GM18870 (cell line): ENCODE results near the gene CD4.

Source experiments
- ATAC-seq: cut with Tn5 transposase; IDR thresholded peaks from one replicate; pipeline ENCODE4 v1.9.1; 2021; ENCODE audit warnings: moderate library complexity; ENCODE audit not compliant: unreplicated experiment

Gene CD4

DNA sequence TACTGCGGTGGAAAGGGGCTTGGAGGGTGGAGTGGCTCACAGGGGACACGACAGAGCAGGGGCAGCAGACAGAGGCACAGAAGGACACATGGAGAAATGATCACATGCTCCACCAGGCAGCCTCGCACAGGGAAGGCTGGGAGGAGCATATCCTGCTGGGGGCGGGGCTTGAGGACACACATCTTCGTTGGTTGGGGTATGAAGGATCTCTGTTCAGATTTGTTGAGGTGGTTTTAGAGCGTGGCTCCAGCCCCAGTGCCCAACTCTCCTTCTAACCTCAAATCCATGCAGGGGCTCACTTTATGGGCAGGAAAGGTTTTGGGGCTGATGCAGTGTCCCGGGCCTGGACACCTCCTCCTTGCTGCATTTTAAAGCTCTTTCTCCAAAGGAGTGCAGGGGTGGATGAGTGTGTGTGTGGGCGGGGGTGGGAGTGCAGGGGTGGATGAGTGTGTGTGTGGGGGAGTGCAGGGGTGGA lies 38.1 kb downstream of the CD4 start:
- no peak for ATAC-seq

DNA sequence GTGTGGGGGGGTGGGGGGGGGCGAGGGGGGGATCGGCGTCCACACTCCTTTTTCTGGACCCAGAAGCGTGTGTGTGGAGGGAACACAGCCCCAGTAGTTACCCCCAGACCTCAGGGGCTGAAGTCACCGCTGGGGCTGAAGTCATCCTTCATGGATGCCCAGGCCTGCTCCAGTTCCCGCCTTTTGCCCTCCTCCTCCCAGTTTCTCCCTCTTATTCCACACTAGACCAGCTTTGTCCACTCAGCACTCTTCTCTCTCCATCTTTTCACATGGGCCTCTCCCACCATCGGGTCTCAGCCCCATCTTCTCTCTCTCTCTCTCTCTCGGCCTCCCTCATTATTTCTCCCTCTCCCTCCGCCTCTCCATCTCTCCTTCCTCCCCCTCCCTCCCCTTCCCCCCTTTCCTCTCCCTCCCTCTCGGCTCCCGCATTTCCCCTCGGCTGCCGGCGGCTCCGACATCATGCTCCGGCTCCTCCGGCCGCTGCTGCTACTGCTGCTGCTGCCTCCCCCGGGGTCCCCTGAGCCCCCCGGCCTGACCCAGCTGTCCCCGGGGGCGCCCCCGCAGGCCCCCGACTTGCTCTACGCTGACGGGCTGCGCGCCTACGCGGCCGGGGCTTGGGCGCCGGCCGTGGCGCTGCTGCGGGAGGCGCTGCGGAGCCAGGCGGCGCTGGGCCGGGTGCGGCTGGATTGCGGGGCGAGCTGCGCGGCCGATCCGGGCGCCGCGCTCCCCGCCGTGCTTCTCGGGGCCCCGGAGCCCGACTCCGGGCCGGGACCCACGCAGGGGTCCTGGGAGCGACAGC lies 38.9 kb downstream of the CD4 start, which contains the start of gene P3H3:
Gene P3H3 (plus strand): TSS at position 426 of the 799 bp plus-strand sequence. CDS start 34 bp downstream, at position 460.
- no peak for ATAC-seq

DNA sequence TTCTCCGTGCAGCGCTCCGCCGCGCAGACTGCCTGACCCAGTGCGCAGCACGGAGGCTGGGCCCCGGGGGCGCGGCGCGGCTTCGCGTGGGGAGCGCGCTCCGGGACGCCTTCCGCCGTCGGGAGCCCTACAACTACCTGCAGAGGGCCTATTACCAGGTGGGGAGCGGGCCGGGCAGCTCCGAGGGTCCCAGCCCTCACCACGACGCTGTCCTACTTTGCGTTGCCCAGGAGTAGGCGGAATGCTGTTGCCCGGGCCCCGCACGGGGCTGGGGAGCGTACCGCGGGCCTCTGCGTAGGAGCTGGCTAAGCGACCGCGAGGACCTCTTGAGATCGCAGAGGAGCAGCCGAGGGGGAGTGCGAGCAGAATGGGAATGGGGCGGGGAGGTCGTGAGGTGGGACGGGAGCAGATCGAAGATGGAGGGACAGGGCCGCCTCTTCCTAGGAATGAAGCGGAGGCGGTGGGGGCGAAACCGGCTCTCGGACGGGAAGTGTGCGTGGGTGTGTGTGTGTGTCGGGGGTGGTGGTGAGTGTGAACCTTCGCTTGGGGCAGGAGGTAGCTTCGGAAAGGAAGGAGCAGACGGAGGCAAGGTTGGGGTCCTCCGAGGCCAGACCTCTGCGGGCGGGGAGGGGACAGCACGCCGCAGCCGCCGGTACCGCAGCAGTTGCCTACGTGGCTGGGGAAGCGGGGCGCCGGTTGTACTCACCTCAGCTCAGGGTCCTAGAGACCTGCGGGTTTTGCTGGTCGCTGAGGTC lies 39.6 kb downstream of the CD4 start:
- ATAC-seq = no peak

DNA sequence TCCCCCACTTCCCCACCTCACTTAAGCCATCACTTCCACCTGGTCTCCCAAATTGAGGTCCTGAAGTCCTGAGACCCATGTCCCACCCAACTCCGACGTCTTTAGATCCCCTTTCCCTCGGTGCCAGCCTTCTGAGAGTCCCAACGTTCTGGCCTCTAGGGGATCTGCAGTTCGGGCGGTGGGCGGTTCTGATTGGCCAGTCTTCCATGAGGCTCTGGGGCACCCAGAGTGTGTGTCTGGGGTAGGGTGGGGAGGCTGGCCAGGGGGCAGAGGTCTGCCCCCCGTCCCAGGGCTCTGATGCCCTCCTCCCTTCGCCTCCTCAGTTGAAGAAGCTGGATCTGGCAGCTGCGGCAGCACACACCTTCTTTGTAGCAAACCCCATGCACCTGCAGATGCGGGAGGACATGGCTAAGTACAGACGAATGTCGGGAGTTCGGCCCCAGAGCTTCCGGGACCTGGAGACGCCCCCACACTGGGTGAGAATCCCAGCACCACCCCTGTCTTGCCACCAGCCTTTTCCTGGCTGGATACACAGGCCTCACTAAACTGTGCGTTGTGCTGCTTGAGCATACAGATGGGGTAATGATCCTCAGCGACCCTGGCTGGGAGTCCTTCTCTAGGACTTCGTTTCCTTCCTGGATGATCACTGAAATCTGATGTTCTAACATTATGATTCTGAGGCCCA lies 40.4 kb downstream of the CD4 start:
- ATAC-seq = no peak

DNA sequence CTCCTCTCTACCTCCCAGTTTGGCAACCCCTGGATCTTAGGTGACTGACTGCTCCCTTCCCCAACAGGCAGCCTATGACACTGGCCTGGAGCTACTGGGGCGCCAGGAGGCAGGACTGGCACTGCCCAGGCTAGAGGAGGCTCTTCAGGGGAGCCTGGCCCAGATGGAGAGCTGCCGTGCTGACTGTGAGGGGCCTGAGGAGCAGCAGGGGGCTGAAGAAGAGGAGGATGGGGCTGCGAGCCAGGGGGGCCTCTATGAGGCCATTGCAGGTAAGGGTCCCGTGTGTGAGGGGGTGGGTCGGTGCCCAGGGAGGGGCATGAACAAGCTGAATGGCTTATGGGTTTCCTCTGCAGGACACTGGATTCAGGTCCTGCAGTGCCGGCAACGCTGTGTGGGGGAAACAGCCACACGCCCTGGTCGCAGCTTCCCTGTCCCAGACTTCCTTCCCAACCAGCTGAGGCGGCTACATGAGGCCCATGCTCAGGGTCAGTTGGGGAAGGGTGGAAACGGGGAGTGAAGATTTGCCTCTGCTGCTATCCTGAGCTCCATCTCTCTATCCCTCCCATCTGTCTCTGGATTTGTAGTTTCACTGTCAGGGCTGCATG lies 41.1 kb downstream of the CD4 start:
- ATAC-seq = no peak

DNA sequence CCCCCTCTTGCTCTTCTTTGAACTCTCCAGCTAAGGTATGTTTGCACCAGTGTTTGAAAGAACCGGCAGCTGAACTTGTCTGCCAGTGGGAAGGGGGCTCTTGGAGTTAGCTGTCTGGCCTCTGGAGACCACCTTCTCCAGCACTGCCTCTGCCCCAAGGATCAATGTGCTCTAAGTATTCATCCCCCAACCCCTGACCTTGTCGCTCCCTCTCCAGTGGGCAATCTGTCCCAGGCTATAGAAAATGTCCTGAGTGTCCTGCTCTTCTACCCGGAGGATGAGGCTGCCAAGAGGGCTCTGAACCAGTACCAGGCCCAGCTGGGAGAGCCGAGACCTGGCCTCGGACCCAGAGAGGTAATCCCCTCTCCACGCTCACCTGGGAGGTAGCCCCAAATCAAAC lies 41.7 kb downstream of the CD4 start:
- ATAC-seq = no peak

DNA sequence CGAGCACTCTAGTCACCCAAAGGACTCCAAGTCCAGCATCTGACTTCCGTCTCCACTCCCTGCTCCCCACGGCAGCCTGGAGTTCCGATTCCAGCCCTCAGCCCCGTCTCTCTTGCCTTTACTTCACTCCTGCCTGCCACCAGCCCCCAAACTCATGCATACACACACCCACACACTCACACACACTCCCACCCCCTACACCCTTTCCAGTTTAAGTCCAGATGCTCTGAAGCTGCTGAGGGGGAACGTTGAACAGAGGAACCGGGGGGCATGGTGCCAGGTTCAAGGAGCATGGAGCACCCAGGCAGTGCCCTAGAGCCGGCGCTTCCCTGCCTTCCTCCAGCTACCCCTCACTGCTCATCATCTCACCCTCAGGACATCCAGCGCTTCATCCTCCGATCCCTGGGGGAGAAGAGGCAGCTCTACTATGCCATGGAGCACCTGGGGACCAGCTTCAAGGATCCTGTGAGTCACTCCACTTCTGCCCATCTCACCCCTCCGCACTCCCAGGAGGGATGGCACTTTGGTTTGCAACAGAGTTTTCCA lies 42.2 kb downstream of the CD4 start:
- no peak for ATAC-seq

DNA sequence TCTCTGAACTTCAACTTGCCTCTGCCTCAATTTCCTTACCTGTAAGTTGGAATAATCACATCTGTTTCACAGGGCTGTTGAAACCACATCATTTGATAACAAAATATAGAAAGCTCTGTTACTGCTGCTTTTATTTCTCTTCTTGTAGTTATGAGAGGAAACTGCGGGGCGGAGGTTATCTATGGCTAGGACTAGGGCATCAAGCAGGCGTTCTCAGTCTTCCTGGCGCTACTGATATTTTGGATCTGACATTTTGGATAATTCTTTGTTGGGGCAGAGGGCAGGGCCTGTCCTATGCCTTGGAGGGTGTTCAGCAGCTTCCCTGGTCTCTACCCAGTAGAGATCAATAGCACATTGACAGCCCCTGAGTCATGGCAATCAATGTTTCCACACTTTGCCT lies 42.8 kb downstream of the CD4 start:
- no peak for ATAC-seq

DNA sequence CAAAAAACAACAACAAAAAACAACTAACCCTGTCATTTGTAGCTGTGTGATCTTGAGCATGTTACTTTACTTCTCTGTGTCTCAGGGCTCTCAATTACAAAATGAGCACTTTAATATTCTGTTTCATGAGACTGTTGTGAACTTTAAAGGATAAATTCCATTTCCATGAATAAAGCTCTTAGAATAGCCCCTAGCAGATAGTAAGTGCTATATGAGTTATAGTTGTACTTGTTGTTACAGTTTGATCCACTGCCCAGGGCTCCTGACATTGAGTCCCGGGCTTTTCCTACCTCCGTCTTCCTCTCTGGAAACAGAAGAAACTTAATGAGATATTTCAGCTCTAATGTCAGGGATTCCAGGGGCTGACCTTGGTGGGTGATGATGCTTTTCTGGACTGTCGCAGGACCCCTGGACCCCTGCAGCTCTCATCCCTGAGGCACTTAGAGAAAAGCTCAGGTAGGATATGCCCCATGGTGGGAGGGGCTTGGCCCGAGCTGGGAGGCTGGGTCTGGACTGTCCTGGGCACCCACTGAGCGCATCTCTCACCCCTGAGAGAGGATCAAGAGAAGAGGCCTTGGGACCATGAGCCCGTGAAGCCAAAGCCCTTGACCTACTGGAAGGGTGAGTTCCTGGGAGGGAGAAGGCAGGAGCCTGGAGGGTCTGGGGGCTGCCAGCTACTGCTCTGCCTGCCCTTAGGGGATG lies 44.0 kb downstream of the CD4 start:
- no peak for ATAC-seq

DNA sequence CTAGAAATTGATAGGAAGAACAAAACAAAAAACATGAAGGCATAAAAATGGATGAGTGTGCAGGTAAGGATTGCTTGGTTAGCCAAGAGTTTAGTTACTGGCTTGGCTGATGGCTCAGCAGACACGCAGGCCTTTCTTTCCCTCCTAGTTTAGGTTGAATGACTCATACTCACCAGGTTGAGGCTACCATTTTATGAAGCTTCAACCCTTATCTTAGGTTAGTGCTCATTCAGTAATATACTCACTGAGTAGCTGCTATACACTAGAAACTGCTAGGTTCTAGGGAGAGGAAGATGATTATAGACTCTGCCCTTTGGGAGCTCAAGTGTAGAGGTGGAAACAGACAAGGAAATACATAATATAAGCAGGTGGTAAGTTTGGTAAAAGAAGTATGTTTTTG lies 44.9 kb downstream of the CD4 start:
- ATAC-seq = no peak

DNA sequence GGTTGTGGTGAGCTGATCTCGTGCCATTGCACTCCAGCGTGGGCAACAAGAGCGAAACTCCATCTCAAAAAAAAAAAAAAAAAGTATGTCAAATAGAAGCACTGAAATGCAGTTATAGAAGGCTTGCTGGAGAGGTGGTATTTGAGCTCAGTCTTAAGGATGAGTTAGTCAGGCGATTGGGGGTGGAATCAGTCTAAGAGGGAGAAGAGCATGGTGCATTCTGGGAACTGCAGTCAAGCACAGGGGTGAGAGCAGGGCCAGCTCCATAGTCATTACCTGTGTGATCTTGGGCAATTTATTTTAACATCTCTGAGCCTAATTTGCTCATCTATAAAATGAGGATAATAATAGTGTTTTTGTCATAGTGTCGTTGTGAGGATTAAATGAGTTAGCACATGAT lies 45.5 kb downstream of the CD4 start:
- ATAC-seq = no peak

DNA sequence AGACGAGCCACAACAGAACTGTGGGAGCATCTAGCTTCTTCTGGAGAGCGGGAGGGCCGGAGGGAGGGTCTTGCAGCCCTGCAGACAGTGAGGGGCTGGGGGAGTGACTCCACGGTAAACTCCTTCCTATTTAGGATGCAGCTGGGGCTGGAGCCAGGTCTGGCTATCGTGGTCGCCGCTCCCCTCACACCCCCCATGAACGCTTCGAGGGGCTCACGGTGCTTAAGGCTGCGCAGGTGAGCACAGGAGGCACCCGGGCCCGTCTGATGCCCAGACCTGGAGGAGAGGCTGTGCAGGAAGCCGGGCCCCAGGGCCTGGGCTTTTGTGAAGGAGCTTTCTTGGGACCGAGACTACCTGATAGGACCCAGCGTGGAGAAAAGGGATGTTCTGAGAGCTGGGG lies 47.5 kb downstream of the CD4 start:
- no peak for ATAC-seq

DNA sequence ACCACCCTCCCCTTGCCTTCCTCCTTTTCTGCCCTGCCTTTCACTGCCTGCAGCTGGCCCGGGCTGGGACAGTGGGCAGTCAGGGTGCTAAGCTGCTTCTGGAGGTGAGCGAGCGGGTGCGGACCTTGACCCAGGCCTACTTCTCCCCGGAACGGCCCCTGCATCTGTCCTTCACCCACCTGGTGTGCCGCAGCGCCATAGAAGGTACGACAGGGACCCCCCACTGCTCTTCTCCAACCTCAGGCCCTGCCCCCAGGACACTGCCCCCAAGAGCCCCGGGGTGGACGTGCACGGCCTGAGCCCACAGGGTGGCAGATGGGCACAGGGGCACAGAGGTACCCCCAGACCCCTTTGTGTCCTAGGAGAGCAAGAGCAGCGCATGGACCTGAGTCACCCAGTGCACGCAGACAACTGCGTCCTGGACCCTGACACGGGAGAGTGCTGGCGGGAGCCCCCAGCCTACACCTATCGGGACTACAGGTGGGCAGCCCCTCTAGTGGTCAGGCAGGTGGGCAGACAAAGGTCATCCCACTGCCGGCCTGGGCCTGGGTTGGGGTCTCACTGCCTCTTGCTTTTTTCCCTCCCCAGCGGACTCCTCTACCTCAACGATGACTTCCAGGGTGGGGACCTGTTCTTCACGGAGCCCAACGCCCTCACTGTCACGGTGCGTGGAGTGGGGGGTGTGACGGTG lies 48.2 kb downstream of the CD4 start:
- ATAC-seq = no peak

DNA sequence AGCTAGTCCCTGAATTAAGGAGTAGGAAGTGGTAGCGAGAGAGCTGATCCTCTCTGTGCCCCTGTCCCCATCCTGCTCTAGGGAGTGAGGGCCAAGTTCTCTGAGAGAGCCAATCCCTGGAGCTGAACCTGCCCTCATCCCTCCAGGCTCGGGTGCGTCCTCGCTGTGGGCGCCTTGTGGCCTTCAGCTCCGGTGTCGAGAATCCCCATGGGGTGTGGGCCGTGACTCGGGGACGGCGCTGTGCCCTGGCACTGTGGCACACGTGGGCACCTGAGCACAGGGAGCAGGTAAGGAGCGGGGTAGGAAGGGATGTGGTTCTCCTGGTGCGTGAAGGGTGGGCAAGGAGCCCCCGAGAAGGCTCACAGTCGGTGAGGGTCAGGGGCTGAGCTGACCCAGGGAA lies 49.5 kb downstream of the CD4 start:
- ATAC-seq = no peak

DNA sequence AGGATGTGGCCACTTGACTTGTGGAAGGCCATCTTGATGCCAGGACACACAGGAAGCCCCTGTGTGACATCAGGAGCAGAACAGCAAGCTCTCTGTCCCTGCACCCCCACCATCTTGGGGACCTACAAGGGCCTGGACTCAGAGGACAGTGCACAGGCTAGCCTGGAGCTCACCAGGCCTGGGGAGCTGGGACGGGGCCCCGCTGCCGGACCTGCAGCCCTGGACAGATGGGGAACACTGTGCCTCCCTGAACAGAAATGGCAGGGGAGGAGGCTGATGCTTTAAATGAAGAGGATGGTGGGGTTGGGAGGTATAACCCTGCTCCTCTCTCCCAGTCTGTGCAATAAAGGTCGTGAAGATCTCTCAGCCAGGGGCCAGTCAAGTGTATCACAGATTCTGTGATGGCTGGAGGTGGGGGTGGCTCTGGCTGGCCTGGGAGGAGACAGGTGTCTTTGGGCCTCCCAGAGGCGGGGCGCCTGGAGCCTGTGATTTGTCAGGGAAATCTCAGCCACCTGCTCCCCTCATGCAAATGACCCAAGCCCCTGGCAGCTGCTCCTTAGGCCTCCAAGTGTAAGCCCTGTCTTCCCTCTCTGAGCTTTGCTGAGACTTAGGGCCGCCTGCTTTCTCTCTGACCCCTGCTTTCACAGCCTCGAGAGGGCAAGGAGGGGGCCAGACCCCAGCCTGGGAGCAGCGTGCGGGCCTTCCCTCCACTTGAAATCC lies 50.3 kb downstream of the CD4 start:
- no peak for ATAC-seq

DNA sequence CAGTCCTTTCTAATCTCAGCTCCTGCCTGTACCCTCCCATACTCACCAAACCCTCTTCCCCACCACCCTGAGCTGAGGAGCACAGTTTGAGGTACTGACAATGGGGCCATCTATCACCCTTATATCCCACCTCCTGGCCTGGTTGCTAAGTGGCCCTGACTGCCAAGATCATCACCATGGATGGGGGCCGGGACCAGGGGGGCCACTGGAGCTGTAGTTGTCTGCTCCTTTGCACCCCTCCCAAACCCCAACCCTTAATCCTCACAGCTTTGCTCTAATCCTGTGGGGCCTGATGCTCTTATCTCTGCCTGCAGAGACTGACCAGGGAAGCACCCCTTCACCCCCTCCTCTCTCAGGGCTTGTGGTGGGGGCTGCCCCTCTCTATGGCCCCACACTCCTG lies 51.0 kb downstream of the CD4 start:
- no peak for ATAC-seq

DNA sequence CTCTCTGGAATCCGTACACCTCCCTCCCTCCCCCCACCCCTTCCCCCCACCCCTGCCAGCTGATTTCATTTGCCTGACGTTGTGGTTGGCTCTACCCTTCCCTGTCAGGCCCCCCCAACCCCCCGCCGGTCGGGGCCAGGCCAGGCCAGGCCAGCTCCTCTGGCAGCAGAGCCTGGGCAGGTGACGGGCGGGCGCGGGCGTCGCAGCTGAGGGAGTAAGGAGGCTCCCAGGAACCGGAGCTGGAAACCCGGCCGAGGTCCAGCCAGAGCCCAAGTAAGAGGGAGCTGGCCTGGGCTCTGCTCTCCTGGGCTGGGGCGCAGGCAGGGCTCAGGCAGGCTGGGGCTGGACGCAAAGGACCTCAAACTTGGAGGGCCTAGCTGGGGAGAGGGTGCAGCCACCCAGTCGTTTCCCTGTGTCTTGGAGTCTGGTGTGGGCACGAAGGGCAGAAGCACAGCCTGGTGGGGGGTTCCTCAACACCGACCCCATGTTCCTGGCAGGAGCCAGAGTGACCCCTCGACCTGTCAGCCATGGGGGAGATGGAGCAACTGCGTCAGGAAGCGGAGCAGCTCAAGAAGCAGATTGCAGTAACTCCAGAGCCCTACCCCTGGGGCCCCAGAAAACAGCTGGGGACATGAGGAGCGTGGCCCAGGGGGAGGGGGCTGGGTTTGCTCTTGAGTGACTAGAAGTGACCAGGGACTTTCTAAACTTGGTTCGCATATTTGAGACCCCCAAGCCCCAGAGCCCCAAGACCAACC lies 51.6 kb downstream of the CD4 start, which contains the start of gene GNB3:
Gene GNB3 (plus strand): TSS at position 165 of the 755 bp plus-strand sequence. CDS start 363 bp downstream, at position 528.
- ATAC-seq = no peak

DNA sequence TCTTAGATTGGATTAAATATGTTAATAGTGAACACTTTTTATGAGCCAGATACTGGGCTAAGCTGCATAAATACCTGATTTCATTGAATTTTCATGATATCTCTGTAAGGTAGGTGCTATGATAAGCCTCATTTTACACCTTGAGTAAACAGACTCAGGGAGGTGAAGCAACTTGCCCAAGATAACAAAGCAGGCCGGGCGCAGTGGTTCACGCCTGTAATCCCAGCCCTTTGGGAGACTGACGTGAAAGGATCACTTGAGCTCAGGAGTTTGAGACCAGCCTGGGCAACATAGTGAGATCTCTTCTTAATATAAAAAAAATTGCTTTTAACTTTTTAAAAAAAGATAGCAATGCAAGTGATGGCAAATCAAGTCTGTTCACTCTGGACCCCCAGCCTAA lies 52.7 kb downstream of the CD4 start:
- ATAC-seq = no peak
